Iris pigment epithelial cell (primary cell): ENCODE results near the gene LAMTOR3.
"Not testable (repeated sequence)": the region's sequence is repeated elsewhere in the genome, so short reads cannot be mapped to it uniquely, and the experiment has no call there.

Experiments
- DNase-seq: peaks from one replicate; pipeline ENCODE4 v3.0.0-alpha.2; 2011; ENCODE audit warnings: low read depth

Gene LAMTOR3

GRCh38 chr4:99830051-99830450 is 64.2 kb downstream of the LAMTOR3 start:
- DNase-seq, result not testable (repeated sequence)

GRCh38 chr4:99828477-99828876 is 65.8 kb downstream of the LAMTOR3 start:
- no peak for DNase-seq
